VCaP (cell line): ENCODE measurements around the gene WHRN.

ENCODE experiments used
- H3K27ac ChIP-seq: fragments of 450-650 bp; 2 replicates; pipeline ENCODE4 v1.5.1; 2017
- TF ChIP-seq, protein P1 (sequence below): fragments of 450-650 bp; conservative IDR thresholded peaks from 2 replicates; pipeline ENCODE4 v1.5.1; 2017; ENCODE audit warnings: mild to moderate bottlenecking, moderate library complexity

Gene WHRN

DNA sequence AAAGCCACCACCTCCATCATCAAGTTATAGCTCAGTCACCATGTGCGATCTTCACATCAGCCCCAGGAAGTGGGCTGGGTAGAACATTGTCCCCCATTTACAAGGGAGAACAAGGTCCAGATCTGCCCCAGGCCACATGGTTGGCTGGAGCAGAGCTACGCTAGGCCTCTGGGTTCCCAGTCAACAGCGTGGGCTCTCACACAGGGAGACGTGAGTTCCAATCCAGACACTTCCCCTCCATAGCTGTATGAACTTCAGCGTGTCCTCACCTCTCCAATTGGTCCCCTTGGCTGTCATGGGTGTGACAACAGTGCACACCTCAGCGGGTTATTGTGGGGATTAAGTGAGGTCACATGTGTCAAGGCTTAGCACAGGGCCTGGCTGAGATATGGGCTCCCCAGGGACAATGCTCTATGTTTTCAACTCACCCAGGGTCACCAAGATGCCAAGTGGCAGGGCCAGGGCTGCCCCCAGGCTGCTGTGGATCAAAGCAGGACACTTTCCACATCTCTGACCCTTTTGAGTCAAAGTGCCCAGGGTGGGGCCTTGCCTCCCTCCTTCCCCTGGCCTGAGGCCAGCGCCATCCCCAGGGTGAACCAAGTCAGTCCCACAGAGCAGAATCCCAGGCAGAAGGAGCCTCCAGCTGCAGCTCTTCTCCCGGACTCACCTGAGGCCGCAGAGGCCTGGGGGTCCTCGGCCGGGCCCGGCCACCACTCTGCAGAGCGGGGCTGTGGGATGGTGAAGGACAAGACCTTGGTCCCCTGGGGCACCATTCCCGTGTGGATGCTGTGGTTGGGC is 137.3 kb downstream of the WHRN start:
- TF ChIP-seq, protein P1, sequence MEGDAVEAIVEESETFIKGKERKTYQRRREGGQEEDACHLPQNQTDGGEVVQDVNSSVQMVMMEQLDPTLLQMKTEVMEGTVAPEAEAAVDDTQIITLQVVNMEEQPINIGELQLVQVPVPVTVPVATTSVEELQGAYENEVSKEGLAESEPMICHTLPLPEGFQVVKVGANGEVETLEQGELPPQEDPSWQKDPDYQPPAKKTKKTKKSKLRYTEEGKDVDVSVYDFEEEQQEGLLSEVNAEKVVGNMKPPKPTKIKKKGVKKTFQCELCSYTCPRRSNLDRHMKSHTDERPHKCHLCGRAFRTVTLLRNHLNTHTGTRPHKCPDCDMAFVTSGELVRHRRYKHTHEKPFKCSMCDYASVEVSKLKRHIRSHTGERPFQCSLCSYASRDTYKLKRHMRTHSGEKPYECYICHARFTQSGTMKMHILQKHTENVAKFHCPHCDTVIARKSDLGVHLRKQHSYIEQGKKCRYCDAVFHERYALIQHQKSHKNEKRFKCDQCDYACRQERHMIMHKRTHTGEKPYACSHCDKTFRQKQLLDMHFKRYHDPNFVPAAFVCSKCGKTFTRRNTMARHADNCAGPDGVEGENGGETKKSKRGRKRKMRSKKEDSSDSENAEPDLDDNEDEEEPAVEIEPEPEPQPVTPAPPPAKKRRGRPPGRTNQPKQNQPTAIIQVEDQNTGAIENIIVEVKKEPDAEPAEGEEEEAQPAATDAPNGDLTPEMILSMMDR, result no peak
- no peak overlapping the region for H3K27ac ChIP-seq

DNA sequence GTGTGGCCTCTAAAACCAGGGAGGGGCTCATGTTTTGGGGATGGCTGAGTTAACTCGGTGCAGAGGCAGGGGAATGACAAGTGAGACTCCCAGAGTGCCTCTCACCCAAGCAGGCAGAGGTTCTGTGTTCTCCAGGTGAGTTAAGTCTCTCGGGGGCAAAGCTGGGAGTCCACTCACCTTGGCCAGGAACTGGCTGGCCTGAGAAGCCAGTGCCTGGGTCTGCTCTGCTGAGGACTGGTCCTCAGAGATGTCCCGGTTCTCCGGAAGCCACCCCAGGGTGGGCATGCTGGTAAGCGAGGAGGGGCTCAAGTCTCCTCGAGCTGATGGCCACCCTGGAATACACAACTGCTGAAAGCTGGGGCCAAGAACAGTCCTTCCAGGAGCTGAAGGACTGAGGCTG is 137.9 kb downstream of the WHRN start:
- H3K27ac ChIP-seq, result no peak overlapping the region

DNA sequence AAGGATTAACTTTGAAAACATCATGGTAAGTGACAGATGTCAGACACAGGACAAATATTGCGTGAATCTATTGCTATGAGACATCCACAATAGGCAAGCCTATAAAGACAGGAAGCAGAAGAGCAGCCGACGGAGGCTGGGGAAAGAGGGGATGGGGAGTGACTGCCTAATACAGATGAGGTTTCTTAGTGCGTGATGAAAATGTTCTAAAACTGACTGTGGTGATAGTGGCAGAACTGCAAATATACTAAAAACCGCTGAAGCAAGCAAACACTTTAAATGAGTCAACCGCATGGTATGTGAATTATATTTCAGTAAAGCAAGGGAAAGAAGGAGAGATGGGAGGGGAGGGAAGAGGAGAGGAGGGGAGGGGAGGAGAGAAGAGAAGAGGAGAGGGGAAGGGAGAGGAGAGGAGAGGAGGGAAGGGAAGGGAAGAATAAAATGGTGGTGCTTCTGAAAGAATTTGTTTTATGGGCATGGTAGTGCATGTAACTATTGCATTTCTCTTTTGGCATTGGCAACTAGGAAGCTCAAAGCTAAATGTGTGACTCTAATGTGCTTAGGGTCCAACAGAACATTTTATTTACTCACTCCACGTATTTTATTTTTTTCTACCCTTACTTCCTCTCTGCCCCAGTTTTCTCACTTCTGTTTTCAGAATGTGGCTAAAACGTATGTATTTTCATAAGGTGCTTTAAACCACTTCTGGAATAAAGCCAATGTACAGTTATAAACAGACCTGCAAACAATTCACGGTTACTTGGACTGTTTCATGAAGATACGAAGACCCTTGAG is 138.7 kb downstream of the WHRN start:
- no peak overlapping the region for H3K27ac ChIP-seq
- TF ChIP-seq, protein P1, result no peak

More for the DNA sequence above, 137.9 kb downstream of the WHRN start:
- TF ChIP-seq, protein P1, result no peak

DNA sequence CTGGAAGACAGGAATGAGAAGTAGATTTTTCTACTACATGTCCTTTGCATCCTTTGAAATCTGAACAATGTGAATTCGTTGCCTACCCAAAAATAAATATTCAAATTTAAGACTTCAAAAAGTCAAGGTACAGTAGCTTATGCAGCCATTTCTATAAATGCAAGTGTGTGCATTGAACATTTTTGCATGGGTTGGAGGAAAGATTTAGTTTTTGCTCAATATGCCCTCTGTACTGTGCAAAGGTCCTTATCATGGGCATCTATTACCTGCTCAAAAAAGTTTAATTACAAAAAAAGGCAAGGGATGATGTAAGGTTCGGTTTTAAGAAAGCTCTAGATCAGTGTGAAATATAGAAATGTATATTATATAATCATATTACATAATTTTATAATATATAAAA is 140.1 kb downstream of the WHRN start:
- TF ChIP-seq, protein P1, result no peak
- no peak overlapping the region for H3K27ac ChIP-seq

DNA sequence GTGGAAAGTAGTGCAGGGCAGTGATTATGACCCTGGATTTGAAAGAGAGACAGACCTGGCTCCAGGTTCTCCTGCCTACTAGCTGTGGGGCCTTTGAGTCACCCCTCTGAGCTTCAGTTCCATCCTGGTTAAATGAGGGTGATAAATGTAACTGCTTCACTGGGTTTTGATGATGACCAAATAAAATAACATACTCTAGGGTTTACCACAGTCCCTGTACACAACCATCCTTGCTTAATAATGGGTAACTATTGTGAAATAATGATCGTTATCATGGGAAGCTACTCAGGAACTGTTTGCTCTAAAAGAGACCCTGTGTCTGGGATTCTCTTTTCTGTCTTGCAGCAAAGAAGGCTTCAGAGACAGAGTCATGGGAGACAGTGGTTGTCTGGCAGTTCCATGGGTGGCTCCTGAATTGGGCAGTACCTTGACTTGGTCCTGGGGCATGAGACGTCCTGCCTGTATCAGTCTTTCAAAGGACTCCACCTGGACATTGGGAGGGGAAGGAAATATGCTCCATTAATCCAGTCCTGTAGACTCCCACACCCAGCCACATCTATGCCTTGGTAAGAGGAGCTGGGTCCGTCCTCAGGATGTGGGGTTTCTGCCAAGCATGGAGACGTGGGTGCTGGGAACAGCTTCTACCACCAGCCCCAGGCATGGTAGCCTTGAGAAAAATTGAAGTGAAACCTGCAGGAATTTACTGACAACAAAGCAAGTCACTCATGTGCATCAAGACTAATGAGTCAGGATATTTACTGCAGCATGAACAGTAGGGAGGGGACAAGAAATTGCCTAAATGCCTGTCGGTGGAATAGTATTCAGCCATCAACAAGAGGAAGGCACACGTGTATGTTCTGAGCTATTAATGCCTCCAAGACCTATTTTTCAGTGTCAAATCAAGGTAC is 140.9 kb downstream of the WHRN start:
- TF ChIP-seq, protein P1, result no peak
- no peak overlapping the region for H3K27ac ChIP-seq

DNA sequence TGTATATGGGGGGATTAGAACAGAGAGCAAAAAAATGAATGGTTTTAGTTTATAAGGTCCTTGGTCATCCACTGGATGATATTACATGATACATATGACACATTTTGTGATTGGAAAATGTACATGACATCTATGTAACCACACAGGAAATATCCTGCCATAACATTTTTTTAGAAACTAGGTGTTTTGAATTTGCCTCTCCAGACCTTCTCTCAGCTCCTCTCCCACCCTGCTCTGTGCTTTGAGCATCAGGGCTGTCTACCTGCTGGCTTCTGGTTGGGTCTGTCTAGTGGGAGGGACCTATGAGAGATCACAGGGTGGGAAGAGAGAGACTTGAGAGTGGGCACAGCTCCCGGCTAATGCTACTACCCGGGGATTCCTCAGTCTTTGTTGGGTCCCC is 141.8 kb downstream of the WHRN start:
- no peak overlapping the region for H3K27ac ChIP-seq
- TF ChIP-seq, protein P1, result no peak
